Astrocyte (in vitro differentiated cells and primary cell): ENCODE measurements around the gene TMEM45A. TPM values are rescaled to one million over a fixed set of nuclear protein-coding genes. Genes with fewer than 3 reads are reported as not detected.

Experiments used
- DNase-seq: peaks from one replicate; pipeline ENCODE4 v3.0.0-alpha.2; 2010; ENCODE audit warnings: low read depth
- FAIRE-seq: peaks from 2 replicates; lab custom pipeline; 2011; peaks lifted over from hg19 to GRCh38; lab: Jason Lieb, UNC
- H2AFZ ChIP-seq: 2 replicates; pipeline ENCODE4 v1.6.0; 2012; ENCODE audit warnings: low read depth, low read length, inconsistent platforms
- H3K27ac ChIP-seq: 2 replicates; pipeline ENCODE4 v1.5.1; 2011; ENCODE audit warnings: low read depth, low read length, inconsistent platforms
- H3K27me3 ChIP-seq: 2 replicates; pipeline ENCODE4 v1.6.0; 2011; ENCODE audit warnings: low read length, inconsistent platforms; ENCODE audit not compliant: insufficient read depth
- H3K36me3 ChIP-seq: 2 replicates; pipeline ENCODE4 v1.5.1; 2011; ENCODE audit warnings: low read length, inconsistent platforms; ENCODE audit not compliant: insufficient read depth
- H3K4me1 ChIP-seq: 2 replicates; pipeline ENCODE4 v1.5.1; 2011; ENCODE audit warnings: low read length, inconsistent platforms; ENCODE audit not compliant: insufficient read depth
- H3K4me2 ChIP-seq: 2 replicates; pipeline ENCODE4 v1.6.0; 2012; ENCODE audit warnings: low read length, inconsistent platforms
- H3K4me3 ChIP-seq: 2 replicates; pipeline ENCODE4 v1.5.1; 2011; ENCODE audit warnings: low read depth, mild to moderate bottlenecking, low read length, inconsistent platforms; ENCODE audit not compliant: insufficient read depth
- H3K79me2 ChIP-seq: 2 replicates; pipeline ENCODE4 v1.6.0; 2012; ENCODE audit warnings: mild to moderate bottlenecking, low read length, inconsistent platforms; ENCODE audit not compliant: insufficient read depth
- H3K9ac ChIP-seq: 2 replicates; pipeline ENCODE4 v1.6.0; 2012; ENCODE audit warnings: mild to moderate bottlenecking, low read length, inconsistent platforms
- H3K9me3 ChIP-seq: 2 replicates; pipeline ENCODE4 v1.5.1; 2012; ENCODE audit warnings: low read depth, mild to moderate bottlenecking, low read length, inconsistent platforms; ENCODE audit not compliant: insufficient read depth
- H4K20me1 ChIP-seq: 2 replicates; pipeline ENCODE4 v1.6.0; 2012; ENCODE audit warnings: low read length, inconsistent platforms; ENCODE audit not compliant: insufficient read depth
- H3K27ac Mint-ChIP-seq: one replicate; pipeline ENCODE4 v1.8.0; 2021; ENCODE audit warnings: mild to moderate bottlenecking, mixed read lengths; ENCODE audit not compliant: unreplicated experiment
- H3K27me3 Mint-ChIP-seq: one replicate; pipeline ENCODE4 v1.8.0; 2021; ENCODE audit warnings: low read depth, mixed read lengths; ENCODE audit not compliant: unreplicated experiment
- H3K36me3 Mint-ChIP-seq: one replicate; pipeline ENCODE4 v1.8.0; 2021; ENCODE audit warnings: low read depth, mixed read lengths; ENCODE audit not compliant: unreplicated experiment
- H3K4me1 Mint-ChIP-seq: one replicate; pipeline ENCODE4 v1.8.0; 2021; ENCODE audit warnings: low read depth, mixed read lengths; ENCODE audit not compliant: unreplicated experiment
- H3K4me3 Mint-ChIP-seq: one replicate; pipeline ENCODE4 v1.8.0; 2021; ENCODE audit warnings: mild to moderate bottlenecking, moderate library complexity, mixed read lengths; ENCODE audit not compliant: unreplicated experiment
- H3K9me3 Mint-ChIP-seq: one replicate; pipeline ENCODE4 v1.8.0; 2021; ENCODE audit warnings: mild to moderate bottlenecking, mixed read lengths; ENCODE audit not compliant: unreplicated experiment
- EZH2 ChIP-seq: IDR thresholded peaks from 2 replicates; pipeline ENCODE4 v1.6.1; 2012; ENCODE audit warnings: mild to moderate bottlenecking, low read length, inconsistent platforms; ENCODE audit not compliant: insufficient read depth
- total RNA-seq: library from RNA; stranded (reverse); gene quantifications from 2 replicates; pipeline ENCODE4 v1.2.1, GENCODE V29; 2021
- TF ChIP-seq, protein P1 (sequence below): IDR thresholded peaks from 2 replicates; pipeline ENCODE4 v1.5.1; 2011; ENCODE audit warnings: low read depth, mild to moderate bottlenecking, inconsistent platforms, low read length, moderate library complexity; ENCODE audit not compliant: insufficient read depth

The TMEM45A gene
- total RNA-seq, 1 donor from 2014 or later = 35.5 TPM

DNA sequence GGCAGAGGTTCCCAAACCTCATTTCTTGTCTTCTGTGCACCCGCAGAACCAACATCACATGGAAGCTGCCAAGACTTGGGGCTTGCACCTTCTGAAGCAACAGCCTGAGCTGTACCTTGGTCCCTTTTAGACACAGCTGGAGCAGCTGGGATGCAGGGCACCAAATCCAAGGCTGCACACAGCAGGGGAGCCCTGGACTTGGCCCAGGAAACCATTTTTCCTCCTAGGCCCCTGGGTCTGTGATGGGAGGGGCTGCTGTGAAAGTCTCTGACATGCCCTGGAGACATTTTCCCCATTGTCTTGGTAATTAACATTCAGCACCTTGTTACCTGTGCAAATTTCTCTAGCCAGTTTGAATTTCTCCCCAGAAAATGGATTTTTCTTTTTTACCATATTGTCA is 33.6 kb upstream of the TMEM45A start:
- no peak overlapping the region for H3K27ac ChIP-seq
- Mint-ChIP-seq H3K27ac (no peak overlapping the region), H3K36me3 (no peaks in the 10 kb centered on the region), H3K4me1 (no peaks in the 10 kb centered on the region), H3K4me3 (no peak overlapping the region), H3K27me3 (peaks cover 2% of the 10 kb centered on the region), H3K9me3 (peaks cover 3% of the 10 kb centered on the region)
- H3K79me2 ChIP-seq = no peaks in the 10 kb centered on the region
- no peaks in the 10 kb centered on the region for H3K4me1 ChIP-seq
- no peaks in the 10 kb centered on the region for H4K20me1 ChIP-seq
- H3K36me3 ChIP-seq = no peaks in the 10 kb centered on the region
- DNase-seq = no peak
- no peak overlapping the region for H3K4me3 ChIP-seq
- peaks cover 5% of the 10 kb centered on the region for H3K27me3 ChIP-seq
- H3K9ac ChIP-seq = no peak overlapping the region
- H3K9me3 ChIP-seq = no peaks in the 10 kb centered on the region
- no peak overlapping the region for H2AFZ ChIP-seq
- no peak for TF ChIP-seq EZH2
- TF ChIP-seq, protein P1, sequence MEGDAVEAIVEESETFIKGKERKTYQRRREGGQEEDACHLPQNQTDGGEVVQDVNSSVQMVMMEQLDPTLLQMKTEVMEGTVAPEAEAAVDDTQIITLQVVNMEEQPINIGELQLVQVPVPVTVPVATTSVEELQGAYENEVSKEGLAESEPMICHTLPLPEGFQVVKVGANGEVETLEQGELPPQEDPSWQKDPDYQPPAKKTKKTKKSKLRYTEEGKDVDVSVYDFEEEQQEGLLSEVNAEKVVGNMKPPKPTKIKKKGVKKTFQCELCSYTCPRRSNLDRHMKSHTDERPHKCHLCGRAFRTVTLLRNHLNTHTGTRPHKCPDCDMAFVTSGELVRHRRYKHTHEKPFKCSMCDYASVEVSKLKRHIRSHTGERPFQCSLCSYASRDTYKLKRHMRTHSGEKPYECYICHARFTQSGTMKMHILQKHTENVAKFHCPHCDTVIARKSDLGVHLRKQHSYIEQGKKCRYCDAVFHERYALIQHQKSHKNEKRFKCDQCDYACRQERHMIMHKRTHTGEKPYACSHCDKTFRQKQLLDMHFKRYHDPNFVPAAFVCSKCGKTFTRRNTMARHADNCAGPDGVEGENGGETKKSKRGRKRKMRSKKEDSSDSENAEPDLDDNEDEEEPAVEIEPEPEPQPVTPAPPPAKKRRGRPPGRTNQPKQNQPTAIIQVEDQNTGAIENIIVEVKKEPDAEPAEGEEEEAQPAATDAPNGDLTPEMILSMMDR = no peak
- no peak for FAIRE-seq
- no peak overlapping the region for H3K4me2 ChIP-seq

DNA sequence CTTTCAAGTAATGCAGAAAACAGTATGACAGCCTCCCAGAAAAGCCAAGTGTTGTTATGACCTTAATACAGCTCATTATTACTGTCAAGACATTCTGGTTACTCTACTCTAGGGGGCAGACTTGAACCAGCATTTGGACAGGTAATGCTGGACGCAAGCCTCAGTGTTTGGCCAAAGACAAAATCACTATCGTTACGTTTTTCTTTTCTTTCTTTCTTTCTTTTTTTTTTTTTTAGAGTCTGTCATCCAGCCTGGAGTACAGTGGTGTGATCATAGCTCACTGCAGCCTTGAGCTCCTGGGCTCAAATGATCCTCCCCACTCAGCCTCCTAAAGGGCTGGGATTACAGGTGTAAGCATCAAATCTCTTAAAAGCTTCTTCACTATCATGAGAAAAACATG is 29.4 kb upstream of the TMEM45A start:
- H3K27me3 Mint-ChIP-seq = peaks cover 2% of the 10 kb centered on the region
- peaks cover 5% of the 10 kb centered on the region for H3K27me3 ChIP-seq
- TF ChIP-seq, protein P1 = peak; percentile 83
- no peak for TF ChIP-seq EZH2
- H3K9ac ChIP-seq = no peak overlapping the region
- peaks cover 1% of the 10 kb centered on the region for H3K36me3 Mint-ChIP-seq
- H3K36me3 ChIP-seq = no peaks in the 10 kb centered on the region
- no peaks in the 10 kb centered on the region for H3K4me1 ChIP-seq
- no peaks in the 10 kb centered on the region for H3K79me2 ChIP-seq
- peak; percentile 49 for FAIRE-seq
- no peak overlapping the region for H3K4me3 Mint-ChIP-seq
- H3K27ac ChIP-seq = no peak overlapping the region
- no peaks in the 10 kb centered on the region for H4K20me1 ChIP-seq
- no peak overlapping the region for H3K4me3 ChIP-seq
- H3K4me1 Mint-ChIP-seq = no peaks in the 10 kb centered on the region
- no peak overlapping the region for H3K4me2 ChIP-seq
- DNase-seq = peak; percentile 28
- peaks cover 4% of the 10 kb centered on the region for H3K9me3 ChIP-seq
- H2AFZ ChIP-seq = no peak overlapping the region
- peaks cover 14% of the 10 kb centered on the region for H3K9me3 Mint-ChIP-seq
- no peak overlapping the region for H3K27ac Mint-ChIP-seq

DNA sequence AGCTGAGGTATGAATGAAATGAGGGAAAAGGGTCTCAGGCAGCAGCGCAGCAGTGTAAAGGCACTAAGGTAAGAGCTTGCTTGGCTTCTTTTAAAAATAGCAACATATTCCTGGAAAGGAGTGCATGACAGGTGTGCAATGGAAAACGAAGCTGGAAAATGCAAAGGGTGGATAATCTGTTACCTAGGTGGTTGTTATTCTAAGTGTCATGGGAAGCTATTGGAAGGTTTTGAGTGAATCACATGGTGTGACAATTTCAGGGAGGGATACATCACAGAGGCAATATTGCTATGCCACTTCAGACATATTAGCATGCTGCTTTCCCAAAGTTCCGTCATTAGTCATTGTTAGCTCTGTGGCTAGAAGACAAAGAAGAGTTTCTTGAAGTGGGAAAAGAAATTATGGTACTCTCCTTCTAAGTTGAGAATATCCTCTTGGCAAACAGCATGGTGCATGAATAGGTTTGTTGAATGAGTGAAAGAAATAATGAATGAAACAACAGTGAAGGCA is 28.7 kb upstream of the TMEM45A start:
- FAIRE-seq (no peak), DNase-seq (no peak)
- Mint-ChIP-seq H3K9me3 (peaks cover 20% of the 10 kb centered on the region), H3K36me3 (peaks cover 1% of the 10 kb centered on the region), H3K4me3 (no peak overlapping the region), H3K4me1 (no peaks in the 10 kb centered on the region), H3K27ac (no peak overlapping the region), H3K27me3 (peaks cover 2% of the 10 kb centered on the region)
- Histone ChIP-seq H3K4me2 (no peak overlapping the region), H3K9me3 (peaks cover 7% of the 10 kb centered on the region), H4K20me1 (no peaks in the 10 kb centered on the region), H3K79me2 (no peaks in the 10 kb centered on the region), H2AFZ (no peak overlapping the region), H3K9ac (no peak overlapping the region), H3K4me3 (no peak overlapping the region), H3K27ac (no peak overlapping the region), H3K27me3 (peaks cover 5% of the 10 kb centered on the region), H3K4me1 (no peaks in the 10 kb centered on the region), H3K36me3 (no peaks in the 10 kb centered on the region)
- TF ChIP-seq, protein P1 = no peak
- TF ChIP-seq EZH2 = no peak
